ENCODE measurements around the gene RAB11FIP3.

- TF ChIP-seq CTCF (IDR thresholded peaks at IDR 0.05) (peak; percentile 36 to 88 (median 74)), POLR2AphosphoS5 (IDR thresholded peaks at IDR 0.05) (peak; percentile 63), POLR2A (IDR thresholded peaks at IDR 0.05) (no peak)
Measured at GRCh38 chr16:546909-547770, 121.7 kb downstream of the RAB11FIP3 start.

Data from prostate gland (tissue), 2 donors.